ENCODE data around the gene DEPDC5. TPM values are rescaled to one million over a fixed set of nuclear protein-coding genes. Genes with fewer than 3 reads are reported as not detected.

DEPDC5 gene
- total RNA-seq, 1 experiment from 2014 or later = 28.1 TPM

GRCh38 chr22:31822523-31822922, 68.7 kb downstream of the DEPDC5 start:
- Histone ChIP-seq H3F3A (ENCODE audit: insufficient read depth, low read depth) (no peaks in the 10 kb centered on the region), H2AFZ (no peak overlapping the region), H3K27me3 (ENCODE audit: insufficient read depth, low read depth) (no peaks in the 10 kb centered on the region), H3K36me3 (ENCODE audit: low read depth) (0 out of 2 replicates have a peak, but pooled peaks cover 14% of the 10 kb centered on the region), H3K9me2 (ENCODE audit: insufficient read depth) (no peaks in the 10 kb centered on the region), H3K79me2 (ENCODE audit: low read depth) (no peaks in the 10 kb centered on the region), H4K20me1 (ENCODE audit: insufficient read depth) (no peaks in the 10 kb centered on the region), H3K9me3 (ENCODE audit: insufficient read depth, low read depth) (no peaks in the 10 kb centered on the region), H3K4me3 (no peak overlapping the region), H3K4me1 (replicated peaks; ENCODE audit: insufficient read depth) (0 out of 2 replicates have a peak, but pooled peaks cover 3% of the 10 kb centered on the region), H3K4me2 (no peak overlapping the region), H3K27ac (no peak overlapping the region)
- intact Hi-C loops (cut with micrococcal nuclease; ENCODE audit: unreplicated experiment) = no loop called here
- BruUV-seq (replicated peaks) = no TSS peak
- no peak for TF ChIP-seq EZH2 (IDR thresholded peaks at IDR 0.05; ENCODE audit: low read depth)
- TF ChIP-seq CTCF (conservative IDR thresholded peaks at IDR 0.05) = no peak
- POLR2A ChIA-PET (ENCODE audit: unreplicated experiment) = no interaction called here
- CTCF ChIA-PET = no interaction called here
- DNase-seq = no peak

- H2AFZ ChIP-seq = no peak overlapping the region
- ChIA-PET CTCF (no interaction called here), POLR2A (ENCODE audit: unreplicated experiment) (no interaction called here)
- H3K27me3 ChIP-seq (ENCODE audit: insufficient read depth, low read depth) = no peaks in the 10 kb centered on the region
- no peaks in the 10 kb centered on the region for H3K79me2 ChIP-seq (ENCODE audit: low read depth)
- 0 out of 2 replicates have a peak, but pooled peaks cover 4% of the 10 kb centered on the region for H3K36me3 ChIP-seq (ENCODE audit: low read depth)
- H3K4me2 ChIP-seq = no peak overlapping the region
- TF ChIP-seq EZH2 (IDR thresholded peaks at IDR 0.05; ENCODE audit: low read depth) (no peak), CTCF (conservative IDR thresholded peaks at IDR 0.05) (no peak)
- H4K20me1 ChIP-seq (ENCODE audit: insufficient read depth) = no peaks in the 10 kb centered on the region
- peaks cover 17% of the 10 kb centered on the region for H3K4me1 ChIP-seq (replicated peaks; ENCODE audit: insufficient read depth)
- DNase-seq = no peak
- intact Hi-C loops (cut with micrococcal nuclease; ENCODE audit: unreplicated experiment) = loop anchor here (5.0 kb wide), 1 partner anchor 73 kb away; the partner anchor contains the start of genes DEPDC5 and PRR14L
- H3K9me2 ChIP-seq (ENCODE audit: insufficient read depth) = no peaks in the 10 kb centered on the region
- no TSS peak for BruUV-seq (replicated peaks)
- no peak overlapping the region for H3K4me3 ChIP-seq
- peaks cover 20% of the 10 kb centered on the region for H3F3A ChIP-seq (ENCODE audit: insufficient read depth, low read depth)
- H3K27ac ChIP-seq = no peak overlapping the region
- H3K9me3 ChIP-seq (ENCODE audit: insufficient read depth, low read depth) = no peaks in the 10 kb centered on the region
Measured at GRCh38 chr22:31825513-31825912, 71.7 kb downstream of the DEPDC5 start.

GRCh38 chr22:31826443-31826842, 72.6 kb downstream of the DEPDC5 start:
- no peak for DNase-seq
- intact Hi-C loops (cut with micrococcal nuclease; ENCODE audit: unreplicated experiment) = loop anchor here (5.0 kb wide), 1 partner anchor 74 kb away; the partner anchor contains the start of genes DEPDC5 and PRR14L
- BruUV-seq (replicated peaks) = no TSS peak
- no peaks in the 10 kb centered on the region for H3K9me2 ChIP-seq (ENCODE audit: insufficient read depth)
- 0 out of 2 replicates have a peak, but pooled peaks cover 8% of the 10 kb centered on the region for H3K36me3 ChIP-seq (ENCODE audit: low read depth)
- peaks cover 28% of the 10 kb centered on the region for H3F3A ChIP-seq (ENCODE audit: insufficient read depth, low read depth)
- ChIA-PET CTCF (interaction anchor here (0.5 kb wide), 1 partner anchor 70 kb away, joined by 4 read pairs; no protein-coding TSS in a partner anchor), POLR2A (ENCODE audit: unreplicated experiment) (no interaction called here)
- no peaks in the 10 kb centered on the region for H3K9me3 ChIP-seq (ENCODE audit: insufficient read depth, low read depth)
- H2AFZ ChIP-seq = no peak overlapping the region
- TF ChIP-seq EZH2 (IDR thresholded peaks at IDR 0.05; ENCODE audit: low read depth) (no peak), CTCF (conservative IDR thresholded peaks at IDR 0.05) (no peak)
- no peak overlapping the region for H3K4me3 ChIP-seq
- H3K27me3 ChIP-seq (ENCODE audit: insufficient read depth, low read depth) = no peaks in the 10 kb centered on the region
- H3K27ac ChIP-seq = no peak overlapping the region
- no peaks in the 10 kb centered on the region for H3K79me2 ChIP-seq (ENCODE audit: low read depth)
- H3K4me1 ChIP-seq (replicated peaks; ENCODE audit: insufficient read depth) = peaks cover 24% of the 10 kb centered on the region
- H3K4me2 ChIP-seq = no peak overlapping the region
- no peaks in the 10 kb centered on the region for H4K20me1 ChIP-seq (ENCODE audit: insufficient read depth)

Data from PC-9 (cell line).